D341Med (cell line): Measurements from ENCODE around the gene ALDH16A1.

ENCODE experiments used
- DNase-seq: peaks from one replicate; pipeline ENCODE4 v3.0.0; 2012; ENCODE audit warnings: low spot score

Gene ALDH16A1

GRCh38 chr19:49423985-49424303 lies 29.1 kb upstream of the ALDH16A1 start:
- no peak for DNase-seq

- DNase-seq, result no peak
Measured at GRCh38 chr19:49425178-49425577, 27.8 kb upstream of the ALDH16A1 start, which contains the start of gene GFY. GFY (plus strand) TSS chr19:49425388; CDS start chr19:49426431, 1,043 bp downstream.

GRCh38 chr19:49425922-49426592 lies 27.0 kb upstream of the ALDH16A1 start:
- DNase-seq, result no peak

- DNase-seq, result no peak
Measured at GRCh38 chr19:49427339-49427738, 25.7 kb upstream of the ALDH16A1 start.

- no peak for DNase-seq
Measured at GRCh38 chr19:49427855-49428546, 25.0 kb upstream of the ALDH16A1 start.

- DNase-seq, result no peak
Measured at GRCh38 chr19:49428547-49429451, 24.2 kb upstream of the ALDH16A1 start.

GRCh38 chr19:49430172-49430677 lies 22.8 kb upstream of the ALDH16A1 start:
- no peak for DNase-seq

GRCh38 chr19:49430678-49431329 lies 22.2 kb upstream of the ALDH16A1 start:
- DNase-seq, result no peak

GRCh38 chr19:49431330-49431749 lies 21.7 kb upstream of the ALDH16A1 start:
- no peak for DNase-seq

GRCh38 chr19:49432141-49433073 lies 20.6 kb upstream of the ALDH16A1 start:
- no peak for DNase-seq

GRCh38 chr19:49433240-49433901 lies 19.7 kb upstream of the ALDH16A1 start:
- DNase-seq, result no peak

- no peak for DNase-seq
Measured at GRCh38 chr19:49434907-49435583, 18.0 kb upstream of the ALDH16A1 start.

- no peak for DNase-seq
Measured at GRCh38 chr19:49435670-49436069, 17.4 kb upstream of the ALDH16A1 start.

GRCh38 chr19:49436381-49437017 lies 16.5 kb upstream of the ALDH16A1 start:
- DNase-seq, result no peak

- peak; percentile 82 for DNase-seq
Measured at GRCh38 chr19:49437231-49437630, 15.8 kb upstream of the ALDH16A1 start.

- DNase-seq, result no peak
Measured at GRCh38 chr19:49438261-49438660, 14.8 kb upstream of the ALDH16A1 start.

- no peak for DNase-seq
Measured at GRCh38 chr19:49439836-49440235, 13.2 kb upstream of the ALDH16A1 start.

- no peak for DNase-seq
Measured at GRCh38 chr19:49440439-49441209, 12.4 kb upstream of the ALDH16A1 start.
